HepG2 (cell line): ENCODE data around the gene FCRLA. TPM values are rescaled to one million over a fixed set of nuclear protein-coding genes. Genes with fewer than 3 reads are reported as not detected.
A peak's percentile ranks its signal among the peaks of the same experiment; 100 is the strongest.

ENCODE experiments used
- HNRNPUL1 ChIP-seq: fragments of 200-400 bp; formaldehyde crosslinking; IDR thresholded peaks from 2 replicates; pipeline ENCODE4 v1.6.1; 2017; ENCODE audit warnings: low read depth, mild to moderate bottlenecking, low read length, moderate library complexity
- MBD4 ChIP-seq: IDR thresholded peaks from 2 replicates; pipeline ENCODE4 v1.6.1; 2012; ENCODE audit warnings: low read length, inconsistent platforms, borderline replicate concordance
- NRL ChIP-seq: sonication (generic); formaldehyde crosslinking; IDR thresholded peaks from 2 replicates; pipeline ENCODE4 v1.5.0; 2020; ENCODE audit warnings: missing genetic modification reagents, mild to moderate bottlenecking, moderate library complexity, borderline replicate concordance
- PRDM4 ChIP-seq: sonication (generic); formaldehyde crosslinking; IDR thresholded peaks from 2 replicates; pipeline ENCODE4 v1.9.0; 2021; ENCODE audit warnings: missing genetic modification reagents, borderline replicate concordance
- ZBED4 ChIP-seq: sonication (generic); formaldehyde crosslinking; IDR thresholded peaks from 2 replicates; pipeline ENCODE4 v1.4.0; 2020; ENCODE audit warnings: missing genetic modification reagents, borderline replicate concordance
- ZFP36L1 ChIP-seq: sonication (generic); formaldehyde crosslinking; IDR thresholded peaks from 2 replicates; pipeline ENCODE4 v1.8.0; 2022; ENCODE audit warnings: mild to moderate bottlenecking, missing genetic modification reagents, moderate library complexity
- polyA plus RNA-seq, 8 experiments: library from polyadenylated mRNA; depleted of rRNA in 3 of 8; stranded (reverse) in 7 of 8; unstranded in 1 of 8; fragments of >200 nt; fragmentation: Illumina TruSeq in 4 of 8; extraction: Trizol in 4 of 8; gene quantifications; 2 replicates each; pipeline versions ENCODE4 v1.2.1 to v1.2.3, GENCODE V29; 2011 to 2016; ENCODE audit warnings: low read depth in 4 of 8, missing spikeins in 1 of 8, mixed read lengths in 1 of 8; ENCODE audit not compliant: insufficient read depth in 1 of 8
- total RNA-seq, 5 experiments: library from RNA; depleted of rRNA; stranded (reverse); fragments of >200 nt; fragmentation: Illumina TruSeq; extraction: Trizol; gene quantifications; 2 replicates each; pipeline ENCODE4 v1.2.3, GENCODE V29; 2016; ENCODE audit warnings: low read depth in 1 of 5
- TF ChIP-seq, protein P1 (sequence below): sonication (generic); formaldehyde crosslinking; IDR thresholded peaks from 2 replicates; pipeline ENCODE4 v1.4.0; 2020; ENCODE audit warnings: missing genetic modification reagents, borderline replicate concordance
- TF ChIP-seq, protein P2 (sequence below): sonication (generic); formaldehyde crosslinking; IDR thresholded peaks from 2 replicates; pipeline ENCODE4 v1.5.0; 2020; ENCODE audit warnings: mild to moderate bottlenecking, missing genetic modification reagents, borderline replicate concordance
- TF ChIP-seq, protein P3 (sequence below): sonication (generic); formaldehyde crosslinking; IDR thresholded peaks from 2 replicates; pipeline ENCODE4 v1.4.0; 2020; ENCODE audit warnings: missing genetic modification reagents, borderline replicate concordance

FCRLA gene
- total and polyA plus RNA-seq, 2 of the 13 experiments (the other 11 are each of a cell fraction or from before 2014, with no cell fraction given), result not detected

DNA sequence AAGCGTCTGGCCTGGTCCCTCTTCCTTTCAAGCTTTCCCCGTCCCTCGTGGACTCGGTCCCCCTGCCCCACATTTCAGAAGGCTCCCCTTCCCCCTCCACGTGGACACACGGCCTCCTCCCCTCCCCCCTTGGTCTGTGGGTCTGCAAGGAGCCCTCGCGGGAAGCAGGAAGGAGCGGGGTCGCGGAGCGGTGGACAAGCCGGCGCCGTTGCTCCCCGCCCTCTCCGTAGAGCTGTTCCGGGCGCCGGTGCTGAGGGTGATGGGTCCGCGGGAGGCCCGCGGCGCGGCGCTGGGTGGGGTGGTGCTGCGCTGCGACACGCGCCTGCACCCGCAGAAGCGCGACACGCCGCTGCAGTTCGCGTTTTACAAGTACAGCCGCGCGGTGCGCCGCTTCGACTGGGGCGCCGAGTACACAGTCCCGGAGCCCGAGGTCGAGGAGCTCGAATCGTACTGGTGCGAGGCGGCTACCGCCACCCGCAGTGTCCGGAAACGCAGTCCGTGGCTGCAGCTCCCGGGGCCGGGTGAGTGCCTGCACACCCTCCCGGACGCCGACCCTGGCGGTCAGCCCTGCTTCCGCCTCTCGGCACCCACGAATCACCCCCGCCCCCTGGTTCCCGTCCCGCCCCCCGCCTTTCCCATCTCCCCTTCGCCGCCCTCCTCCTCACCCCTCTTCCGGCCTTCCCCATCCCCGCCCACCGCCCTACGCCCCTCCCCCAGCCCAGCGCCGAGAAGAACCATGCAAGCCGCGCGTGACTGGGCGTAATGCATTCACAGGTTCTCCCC lies 19.6 kb downstream of the FCRLA start (continued):
- TF ChIP-seq HNRNPUL1, result no peak
- no peak for TF ChIP-seq ZFP36L1
- no peak for TF ChIP-seq PRDM4 (CRISPR knock-in tag)
- TF ChIP-seq MBD4, result no peak
- TF ChIP-seq NRL, result peak; percentile 70; the same call in 1 of the 2 replicates
- TF ChIP-seq, protein P1, sequence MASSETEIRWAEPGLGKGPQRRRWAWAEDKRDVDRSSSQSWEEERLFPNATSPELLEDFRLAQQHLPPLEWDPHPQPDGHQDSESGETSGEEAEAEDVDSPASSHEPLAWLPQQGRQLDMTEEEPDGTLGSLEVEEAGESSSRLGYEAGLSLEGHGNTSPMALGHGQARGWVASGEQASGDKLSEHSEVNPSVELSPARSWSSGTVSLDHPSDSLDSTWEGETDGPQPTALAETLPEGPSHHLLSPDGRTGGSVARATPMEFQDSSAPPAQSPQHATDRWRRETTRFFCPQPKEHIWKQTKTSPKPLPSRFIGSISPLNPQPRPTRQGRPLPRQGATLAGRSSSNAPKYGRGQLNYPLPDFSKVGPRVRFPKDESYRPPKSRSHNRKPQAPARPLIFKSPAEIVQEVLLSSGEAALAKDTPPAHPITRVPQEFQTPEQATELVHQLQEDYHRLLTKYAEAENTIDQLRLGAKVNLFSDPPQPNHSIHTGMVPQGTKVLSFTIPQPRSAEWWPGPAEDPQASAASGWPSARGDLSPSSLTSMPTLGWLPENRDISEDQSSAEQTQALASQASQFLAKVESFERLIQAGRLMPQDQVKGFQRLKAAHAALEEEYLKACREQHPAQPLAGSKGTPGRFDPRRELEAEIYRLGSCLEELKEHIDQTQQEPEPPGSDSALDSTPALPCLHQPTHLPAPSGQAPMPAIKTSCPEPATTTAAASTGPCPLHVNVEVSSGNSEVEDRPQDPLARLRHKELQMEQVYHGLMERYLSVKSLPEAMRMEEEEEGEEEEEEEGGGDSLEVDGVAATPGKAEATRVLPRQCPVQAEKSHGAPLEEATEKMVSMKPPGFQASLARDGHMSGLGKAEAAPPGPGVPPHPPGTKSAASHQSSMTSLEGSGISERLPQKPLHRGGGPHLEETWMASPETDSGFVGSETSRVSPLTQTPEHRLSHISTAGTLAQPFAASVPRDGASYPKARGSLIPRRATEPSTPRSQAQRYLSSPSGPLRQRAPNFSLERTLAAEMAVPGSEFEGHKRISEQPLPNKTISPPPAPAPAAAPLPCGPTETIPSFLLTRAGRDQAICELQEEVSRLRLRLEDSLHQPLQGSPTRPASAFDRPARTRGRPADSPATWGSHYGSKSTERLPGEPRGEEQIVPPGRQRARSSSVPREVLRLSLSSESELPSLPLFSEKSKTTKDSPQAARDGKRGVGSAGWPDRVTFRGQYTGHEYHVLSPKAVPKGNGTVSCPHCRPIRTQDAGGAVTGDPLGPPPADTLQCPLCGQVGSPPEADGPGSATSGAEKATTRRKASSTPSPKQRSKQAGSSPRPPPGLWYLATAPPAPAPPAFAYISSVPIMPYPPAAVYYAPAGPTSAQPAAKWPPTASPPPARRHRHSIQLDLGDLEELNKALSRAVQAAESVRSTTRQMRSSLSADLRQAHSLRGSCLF, result no peak
- TF ChIP-seq, protein P2, sequence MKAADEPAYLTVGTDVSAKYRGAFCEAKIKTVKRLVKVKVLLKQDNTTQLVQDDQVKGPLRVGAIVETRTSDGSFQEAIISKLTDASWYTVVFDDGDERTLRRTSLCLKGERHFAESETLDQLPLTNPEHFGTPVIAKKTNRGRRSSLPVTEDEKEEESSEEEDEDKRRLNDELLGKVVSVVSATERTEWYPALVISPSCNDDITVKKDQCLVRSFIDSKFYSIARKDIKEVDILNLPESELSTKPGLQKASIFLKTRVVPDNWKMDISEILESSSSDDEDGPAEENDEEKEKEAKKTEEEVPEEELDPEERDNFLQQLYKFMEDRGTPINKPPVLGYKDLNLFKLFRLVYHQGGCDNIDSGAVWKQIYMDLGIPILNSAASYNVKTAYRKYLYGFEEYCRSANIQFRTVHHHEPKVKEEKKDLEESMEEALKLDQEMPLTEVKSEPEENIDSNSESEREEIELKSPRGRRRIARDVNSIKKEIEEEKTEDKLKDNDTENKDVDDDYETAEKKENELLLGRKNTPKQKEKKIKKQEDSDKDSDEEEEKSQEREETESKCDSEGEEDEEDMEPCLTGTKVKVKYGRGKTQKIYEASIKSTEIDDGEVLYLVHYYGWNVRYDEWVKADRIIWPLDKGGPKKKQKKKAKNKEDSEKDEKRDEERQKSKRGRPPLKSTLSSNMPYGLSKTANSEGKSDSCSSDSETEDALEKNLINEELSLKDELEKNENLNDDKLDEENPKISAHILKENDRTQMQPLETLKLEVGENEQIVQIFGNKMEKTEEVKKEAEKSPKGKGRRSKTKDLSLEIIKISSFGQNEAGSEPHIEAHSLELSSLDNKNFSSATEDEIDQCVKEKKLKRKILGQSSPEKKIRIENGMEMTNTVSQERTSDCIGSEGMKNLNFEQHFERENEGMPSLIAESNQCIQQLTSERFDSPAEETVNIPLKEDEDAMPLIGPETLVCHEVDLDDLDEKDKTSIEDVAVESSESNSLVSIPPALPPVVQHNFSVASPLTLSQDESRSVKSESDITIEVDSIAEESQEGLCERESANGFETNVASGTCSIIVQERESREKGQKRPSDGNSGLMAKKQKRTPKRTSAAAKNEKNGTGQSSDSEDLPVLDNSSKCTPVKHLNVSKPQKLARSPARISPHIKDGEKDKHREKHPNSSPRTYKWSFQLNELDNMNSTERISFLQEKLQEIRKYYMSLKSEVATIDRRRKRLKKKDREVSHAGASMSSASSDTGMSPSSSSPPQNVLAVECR (CRISPR knock-in tag), result peak; percentile 39; the same call in 1 of the 2 replicates
- TF ChIP-seq ZBED4 (CRISPR knock-in tag), result no peak
- TF ChIP-seq, protein P3, sequence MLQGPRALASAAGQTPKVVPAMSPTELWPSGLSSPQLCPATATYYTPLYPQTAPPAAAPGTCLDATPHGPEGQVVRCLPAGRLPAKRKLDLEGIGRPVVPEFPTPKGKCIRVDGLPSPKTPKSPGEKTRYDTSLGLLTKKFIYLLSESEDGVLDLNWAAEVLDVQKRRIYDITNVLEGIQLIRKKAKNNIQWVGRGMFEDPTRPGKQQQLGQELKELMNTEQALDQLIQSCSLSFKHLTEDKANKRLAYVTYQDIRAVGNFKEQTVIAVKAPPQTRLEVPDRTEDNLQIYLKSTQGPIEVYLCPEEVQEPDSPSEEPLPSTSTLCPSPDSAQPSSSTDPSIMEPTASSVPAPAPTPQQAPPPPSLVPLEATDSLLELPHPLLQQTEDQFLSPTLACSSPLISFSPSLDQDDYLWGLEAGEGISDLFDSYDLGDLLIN (CRISPR knock-in tag), result 0 out of 2 replicates have a peak, but pooled peaks have one; percentile 41
